Right lobe of liver (tissue), 4 donors: ENCODE results near the gene PIGV.

Source experiments
- CTCF ChIP-seq, 4 donors: fragments of 200-600 bp in 3 of 4; fragments of 450-650 bp in 1 of 4; IDR thresholded peaks; one replicate each; pipeline versions ENCODE4 v1.5.1 to v1.8.0; 2016 to 2022; ENCODE audit warnings: antibody characterized with exemption in 4 of 4, mild to moderate bottlenecking in 2 of 4
- POLR2A ChIP-seq: fragments of 450-650 bp; IDR thresholded peaks from one replicate; pipeline ENCODE4 v1.6.1; 2017; ENCODE audit warnings: antibody characterized with exemption, mild to moderate bottlenecking
- donor health status: DM: no; HTN: no; CAD: no.
- donor health status: DM: no; HTN: no; CAD: no.
- donor health status: DM: no; HTN: yes; CAD: no.

GRCh38 chr1:26827106-26827604 is 39.4 kb downstream of the PIGV start:
- TF ChIP-seq CTCF (IDR thresholded peaks at IDR 0.05) (no peak), POLR2A (no peak)
